Measurements from ENCODE around the gene NEUROD1.

The NEUROD1 gene

DNA sequence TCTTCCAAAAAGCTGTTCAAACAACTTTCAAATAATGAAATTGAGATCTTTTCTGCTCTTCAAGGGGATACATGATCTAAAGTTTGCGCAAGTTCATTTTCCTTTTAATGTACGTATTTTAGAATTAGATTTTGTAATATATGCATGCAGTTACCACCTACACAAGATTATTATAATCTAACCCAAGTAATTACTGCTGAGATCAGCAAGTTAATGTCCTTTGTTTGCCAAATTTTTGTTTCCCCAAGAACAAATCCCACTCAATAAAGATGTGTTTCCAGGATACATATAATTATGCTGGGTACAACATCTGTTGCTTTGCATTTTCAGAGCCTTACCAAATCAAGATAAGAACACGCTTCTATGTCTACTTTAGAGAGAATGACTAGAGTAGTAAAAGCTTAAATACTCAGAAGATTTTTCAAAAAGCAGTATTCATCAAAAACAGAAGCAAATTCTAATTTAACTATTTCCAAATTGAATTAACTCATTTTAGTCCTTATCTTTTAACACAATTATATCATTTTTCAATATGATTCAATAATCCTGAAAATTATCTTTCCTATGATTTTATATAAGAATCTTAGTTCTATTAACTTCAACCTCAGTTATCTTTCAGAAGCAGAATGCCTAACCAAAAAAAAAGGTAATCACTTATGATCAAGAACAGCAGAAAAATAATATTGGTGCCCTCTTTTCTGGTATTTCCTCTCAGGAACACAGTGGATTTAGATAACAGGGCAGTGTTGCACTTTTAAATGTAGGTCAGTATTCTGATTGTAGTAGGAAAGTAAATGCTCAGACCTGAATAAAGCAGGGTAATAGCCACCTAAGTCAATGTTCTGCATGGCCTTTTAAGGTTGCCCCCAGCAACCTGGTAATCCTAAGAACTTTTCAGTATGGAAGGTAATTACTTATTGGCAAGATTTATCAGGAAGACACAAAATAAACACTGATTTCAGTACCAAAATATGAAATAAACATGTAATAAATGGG lies 51.4 kb downstream of the NEUROD1 start:
- no peak for DNase-seq (ENCODE audit: low read depth)
- TF ChIP-seq, protein P1, sequence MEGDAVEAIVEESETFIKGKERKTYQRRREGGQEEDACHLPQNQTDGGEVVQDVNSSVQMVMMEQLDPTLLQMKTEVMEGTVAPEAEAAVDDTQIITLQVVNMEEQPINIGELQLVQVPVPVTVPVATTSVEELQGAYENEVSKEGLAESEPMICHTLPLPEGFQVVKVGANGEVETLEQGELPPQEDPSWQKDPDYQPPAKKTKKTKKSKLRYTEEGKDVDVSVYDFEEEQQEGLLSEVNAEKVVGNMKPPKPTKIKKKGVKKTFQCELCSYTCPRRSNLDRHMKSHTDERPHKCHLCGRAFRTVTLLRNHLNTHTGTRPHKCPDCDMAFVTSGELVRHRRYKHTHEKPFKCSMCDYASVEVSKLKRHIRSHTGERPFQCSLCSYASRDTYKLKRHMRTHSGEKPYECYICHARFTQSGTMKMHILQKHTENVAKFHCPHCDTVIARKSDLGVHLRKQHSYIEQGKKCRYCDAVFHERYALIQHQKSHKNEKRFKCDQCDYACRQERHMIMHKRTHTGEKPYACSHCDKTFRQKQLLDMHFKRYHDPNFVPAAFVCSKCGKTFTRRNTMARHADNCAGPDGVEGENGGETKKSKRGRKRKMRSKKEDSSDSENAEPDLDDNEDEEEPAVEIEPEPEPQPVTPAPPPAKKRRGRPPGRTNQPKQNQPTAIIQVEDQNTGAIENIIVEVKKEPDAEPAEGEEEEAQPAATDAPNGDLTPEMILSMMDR (conservative IDR thresholded peaks at IDR 0.05; ENCODE audit: low read length): no peak

GRCh38 chr2:181627545-181627944 lies 52.8 kb downstream of the NEUROD1 start:
- TF ChIP-seq, protein P1 (conservative IDR thresholded peaks at IDR 0.05; ENCODE audit: low read length): no peak
- peak; percentile 24 for DNase-seq (ENCODE audit: low read depth)
- no peak overlapping the region for H3K4me3 ChIP-seq (ENCODE audit: low read length)

More for the DNA sequence above, 51.4 kb downstream of the NEUROD1 start:
- H3K4me3 ChIP-seq (ENCODE audit: low read length): no peak overlapping the region

DNA sequence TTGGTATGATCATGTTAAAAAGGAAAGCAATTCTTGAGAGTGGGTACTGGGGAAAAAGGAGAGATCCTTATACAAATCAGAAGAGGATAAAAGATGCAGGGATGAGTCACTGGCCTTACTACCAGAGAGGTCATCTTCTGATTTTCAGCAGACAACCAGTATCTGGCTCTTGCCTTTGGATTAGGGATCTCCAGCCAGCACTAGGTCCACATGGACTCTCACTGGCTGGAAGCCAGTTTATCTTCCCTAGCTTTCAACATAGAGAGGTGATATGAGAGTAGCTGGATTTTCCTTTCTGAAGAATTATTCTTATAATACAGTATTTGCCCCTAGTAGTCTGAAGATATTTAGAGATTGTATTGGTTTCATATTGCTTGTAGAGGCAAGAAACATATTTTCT lies 53.6 kb downstream of the NEUROD1 start:
- no peak overlapping the region for H3K4me3 ChIP-seq (ENCODE audit: low read length)
- no peak for DNase-seq (ENCODE audit: low read depth)
- TF ChIP-seq, protein P1 (conservative IDR thresholded peaks at IDR 0.05; ENCODE audit: low read length): no peak

Measured in AG10803 (cell line).